ENCODE results near the gene SH3D19.

GRCh38 chr4:151199319-151200190 lies 125.8 kb downstream of the SH3D19 start:
- TF ChIP-seq CTCF (IDR thresholded peaks at IDR 0.05; ENCODE audit: insufficient read depth, low read length, poor library complexity, severe bottlenecking) (no peak), EZH2phosphoT487 (conservative IDR thresholded peaks at IDR 0.05; ENCODE audit: low read length) (no peak)
